Natural killer cell (primary cell): ENCODE measurements around the gene RANGAP1. TPM values are rescaled to one million over a fixed set of nuclear protein-coding genes. Genes with fewer than 3 reads are reported as not detected.

Experiments
- ATAC-seq, 3 donors: fragments of 150-1000 bp in 2 of 3; fragments of 200-7000 bp in 1 of 3; cut with Tn5 transposase; 1 replicate in 1 of 3; 2 replicates in 2 of 3; pipeline ENCODE4 v1.10.0; 2021; ENCODE audit warnings: mild to moderate bottlenecking in 2 of 3, moderate library complexity in 2 of 3
- DNase-seq, 2 donors: peaks; one replicate each; pipeline versions ENCODE4 v3.0.0 to v3.0.0-alpha.2; 2013 to 2021; ENCODE audit warnings: mixed read lengths in 1 of 2
- H3K27ac ChIP-seq: one replicate; pipeline ENCODE4 v1.5.1; 2013; ENCODE audit warnings: mild to moderate bottlenecking, low read length
- H3K27me3 ChIP-seq: one replicate; pipeline ENCODE4 v1.6.1; 2013; ENCODE audit warnings: low read length; ENCODE audit not compliant: control insufficient read depth, insufficient read depth
- H3K36me3 ChIP-seq: one replicate; pipeline ENCODE4 v1.6.1; 2013; ENCODE audit warnings: low read length; ENCODE audit not compliant: control insufficient read depth, insufficient read depth
- H3K4me1 ChIP-seq: one replicate; pipeline ENCODE4 v1.6.1; 2013; ENCODE audit warnings: low read length; ENCODE audit not compliant: control insufficient read depth, insufficient read depth
- H3K4me3 ChIP-seq: one replicate; pipeline ENCODE4 v1.5.1; 2013; ENCODE audit warnings: low read length
- H3K9me3 ChIP-seq: one replicate; pipeline ENCODE4 v1.6.1; 2013; ENCODE audit warnings: low read length; ENCODE audit not compliant: control insufficient read depth, insufficient read depth
- H3K27ac Mint-ChIP-seq, 2 donors: one replicate each; pipeline ENCODE4 v1.8.0; 2022; ENCODE audit warnings: mild to moderate bottlenecking in 2 of 2, mixed read lengths in 2 of 2, moderate library complexity in 1 of 2
- H3K27me3 Mint-ChIP-seq, 2 donors: one replicate each; pipeline ENCODE4 v1.8.0; 2022; ENCODE audit warnings: low read depth in 2 of 2, mixed read lengths in 2 of 2
- H3K36me3 Mint-ChIP-seq: one replicate; pipeline ENCODE4 v1.8.0; 2022; ENCODE audit warnings: mixed read lengths
- H3K4me1 Mint-ChIP-seq, 2 donors: one replicate each; pipeline ENCODE4 v1.8.0; 2022; ENCODE audit warnings: mixed read lengths in 2 of 2
- H3K4me3 Mint-ChIP-seq: one replicate; pipeline ENCODE4 v1.8.0; 2022; ENCODE audit warnings: mild to moderate bottlenecking, moderate library complexity, mixed read lengths
- H3K9me3 Mint-ChIP-seq, 2 donors: one replicate each; pipeline ENCODE4 v1.8.0; 2022; ENCODE audit warnings: mixed read lengths in 2 of 2
- CTCF ChIP-seq: fragments of 200-600 bp; IDR thresholded peaks from one replicate; pipeline ENCODE4 v1.8.0; 2022; ENCODE audit warnings: antibody characterized with exemption
- WGBS: methylation state at CpG from one replicate; pipeline ENCODE4 v1.1.7; 2013; ENCODE audit warnings: missing lambda C conversion rate; ENCODE audit not compliant: insufficient coverage; 5-methylcytosine and 5-hydroxymethylcytosine counted together
- intact Hi-C: fragments of 100-400 bp; cut with micrococcal nuclease; formaldehyde crosslinking; loops from one replicate; pipeline ENCODE4 v1.14.2; 2022
- total RNA-seq, 4 donors: library from RNA; stranded (reverse); fragments of 120-200 nt in 1 of 4; gene quantifications; one replicate each; pipeline versions ENCODE4 v1.2.3 to v1.2.4, GENCODE V29; 2013 to 2022

Gene RANGAP1
- total RNA-seq, 3 donors from 2014 or later (not counting 1 experiment from before 2014, with no cell fraction given), result 44.0 to 54.2 (median 54.0) TPM

- H3K27ac ChIP-seq, result no peak overlapping the region
- 79% methylated on average over 3 of the region's 3 CpGs for WGBS
- Mint-ChIP-seq H3K4me1 (peaks cover 33 to 48% of the 10 kb centered on the region in 2 donors), H3K27ac (peak overlapping the region in 1 of 2 donors; percentile 23), H3K9me3 (no peaks in the 10 kb centered on the region), H3K27me3 (no peaks in the 10 kb centered on the region), H3K36me3 (no peaks in the 10 kb centered on the region), H3K4me3 (no peak overlapping the region)
- intact Hi-C loops, result no loop called here
- H3K4me1 ChIP-seq, result peaks cover 3% of the 10 kb centered on the region
- no peak overlapping the region for H3K4me3 ChIP-seq
- no peaks in the 10 kb centered on the region for H3K27me3 ChIP-seq
- peaks cover 4% of the 10 kb centered on the region for H3K36me3 ChIP-seq
- TF ChIP-seq CTCF, result no peak
- ATAC-seq, result no peak
- no peak for DNase-seq
- H3K9me3 ChIP-seq, result no peaks in the 10 kb centered on the region
Observed at GRCh38 chr22:41308054-41308453, 22.1 kb upstream of the RANGAP1 start.

GRCh38 chr22:41305646-41306045, 19.7 kb upstream of the RANGAP1 start:
- no peaks in the 10 kb centered on the region for H3K36me3 Mint-ChIP-seq
- peaks cover 35 to 51% of the 10 kb centered on the region in 2 donors for H3K4me1 Mint-ChIP-seq
- ATAC-seq (no peak), DNase-seq (no peak)
- no peak overlapping the region for H3K4me3 Mint-ChIP-seq
- Histone ChIP-seq H3K4me3 (no peak overlapping the region), H3K4me1 (peaks cover 15% of the 10 kb centered on the region), H3K27ac (no peak overlapping the region), H3K36me3 (peaks cover 4% of the 10 kb centered on the region), H3K9me3 (no peaks in the 10 kb centered on the region), H3K27me3 (no peaks in the 10 kb centered on the region)
- intact Hi-C loops, result no loop called here
- WGBS, result 91% methylated on average over 4 of the region's 4 CpGs
- no peaks in the 10 kb centered on the region for H3K9me3 Mint-ChIP-seq
- no peak for TF ChIP-seq CTCF
- no peaks in the 10 kb centered on the region for H3K27me3 Mint-ChIP-seq
- H3K27ac Mint-ChIP-seq, result no peak overlapping the region

- peak overlapping the region; percentile 77 to 90 for H3K27ac Mint-ChIP-seq
- Histone ChIP-seq H3K4me1 (peaks cover 17% of the 10 kb centered on the region), H3K27ac (peak overlapping the region; percentile 71), H3K36me3 (peaks cover 4% of the 10 kb centered on the region), H3K9me3 (no peaks in the 10 kb centered on the region), H3K27me3 (no peaks in the 10 kb centered on the region), H3K4me3 (peak overlapping the region; percentile 97)
- H3K27me3 Mint-ChIP-seq, result no peaks in the 10 kb centered on the region
- peak overlapping the region; percentile 77 for H3K4me3 Mint-ChIP-seq
- H3K36me3 Mint-ChIP-seq, result no peaks in the 10 kb centered on the region
- intact Hi-C loops, result loop anchor here (5.0 kb wide), 1 partner anchor 381 kb away; no protein-coding TSS in a partner anchor
- H3K4me1 Mint-ChIP-seq, result peaks cover 28 to 37% of the 10 kb centered on the region in 2 donors
- no peaks in the 10 kb centered on the region for H3K9me3 Mint-ChIP-seq
- no peak for ATAC-seq
- TF ChIP-seq CTCF, result no peak
- no peak for DNase-seq
- 6% methylated on average over 3 of the region's 5 CpGs for WGBS
Observed at GRCh38 chr22:41302811-41303210, 16.8 kb upstream of the RANGAP1 start.
